K562 (cell line): ENCODE measurements around the gene BLID. TPM values are rescaled to one million over a fixed set of nuclear protein-coding genes. Genes with fewer than 3 reads are reported as not detected.

ENCODE experiments used
- ATAC-seq: fragments of 200-7000 bp; cut with Tn5 transposase; 3 replicates; pipeline ENCODE4 v1.9.1; 2020; ENCODE audit warnings: moderate library complexity
- BruUV-seq: library from RNA; stranded (reverse); fragments of 400-500 nt; replicated peaks from 2 replicates; lab custom pipeline; 2021; lab: Mats Ljungman, UMichigan
- CTCF ChIA-PET: fragments of 300-600 bp; formaldehyde crosslinking; extraction: SDS; loops from one replicate; lab custom pipeline; 2021; ENCODE audit warnings: low intra/inter-chr PET ratio; lab: Yijun Ruan, JAX
- POLR2A ChIA-PET: fragments of 300-600, 350-650 bp; sonication (Branson Sonifier 250); formaldehyde crosslinking; extraction: SDS; loops from one replicate; lab custom pipeline; 2021; ENCODE audit warnings: antibody characterized with exemption, inconsistent platforms; lab: Yijun Ruan, JAX
- DNase-seq, 4 experiments: peaks; one replicate each; pipeline versions ENCODE4 v3.0.0 to v3.0.0-alpha.2; 2011 to 2018; ENCODE audit warnings: low spot score in 3 of 4, mixed read lengths in 3 of 4; ENCODE audit errors: extremely low read depth in 1 of 4
- FAIRE-seq: peaks from 2 replicates; lab custom pipeline; 2011; peaks lifted over from hg19 to GRCh38; lab: Jason Lieb, UNC
- H2AFZ ChIP-seq: 2 replicates; pipeline ENCODE4 v1.6.0; 2011; ENCODE audit warnings: low read depth, low read length, control low read depth, inconsistent platforms
- H3K27ac ChIP-seq: fragments of 200-600 bp; 3 replicates; pipeline ENCODE4 v1.8.0; 2011; ENCODE audit warnings: low read depth, mild to moderate bottlenecking, control low read depth, inconsistent platforms, low read length, moderate library complexity, mixed read lengths; ENCODE audit errors: extremely low read depth
- H3K27me3 ChIP-seq, 2 experiments: fragments of 300-600 bp in 1 of 2; 2 replicates in 1 of 2; 3 replicates in 1 of 2; pipeline versions ENCODE4 v1.6.0 to v1.8.0; 2011; ENCODE audit warnings: inconsistent platforms in 2 of 2, low read length in 2 of 2, mild to moderate bottlenecking in 1 of 2, mixed read lengths in 1 of 2, moderate library complexity in 1 of 2; ENCODE audit not compliant: control insufficient read depth in 2 of 2, insufficient read depth in 2 of 2
- H3K36me3 ChIP-seq: fragments of 300-600 bp; 3 replicates; pipeline ENCODE4 v1.8.0; 2011; ENCODE audit warnings: mild to moderate bottlenecking, low read length, inconsistent platforms; ENCODE audit not compliant: control insufficient read depth, insufficient read depth
- H3K4me1 ChIP-seq, 2 experiments: fragments of 200-600 bp in 1 of 2; replicated peaks in 1 of 2; 2 replicates in 1 of 2; 3 replicates in 1 of 2; pipeline versions ENCODE4 v1.5.1 to v1.8.0; 2011; ENCODE audit warnings: inconsistent platforms in 2 of 2, low read length in 2 of 2, mild to moderate bottlenecking in 1 of 2, mixed read lengths in 1 of 2, moderate library complexity in 1 of 2; ENCODE audit not compliant: control insufficient read depth in 2 of 2, insufficient read depth in 2 of 2
- H3K4me2 ChIP-seq: 2 replicates; pipeline ENCODE4 v1.6.1; 2011; ENCODE audit warnings: low read length, control low read depth, inconsistent platforms, mixed read lengths; ENCODE audit not compliant: insufficient read depth
- H3K4me3 ChIP-seq: fragments of 200-600 bp; sonication (generic), shearing (Covaris generic); 2 replicates; pipeline ENCODE4 v1.5.1; 2016; ENCODE audit warnings: control low read depth, inconsistent platforms
- H3K79me2 ChIP-seq: fragments of 200-600 bp; 3 replicates; pipeline ENCODE4 v1.8.0; 2011; ENCODE audit warnings: low read length, inconsistent platforms; ENCODE audit not compliant: control insufficient read depth, insufficient read depth
- H3K9ac ChIP-seq, 2 experiments: 2 replicates each; pipeline versions ENCODE4 v1.6.0 to v1.6.1; 2011; ENCODE audit warnings: low read depth in 2 of 2, low read length in 2 of 2, control low read depth in 1 of 2, inconsistent platforms in 1 of 2, mild to moderate bottlenecking in 1 of 2, mixed read lengths in 1 of 2; ENCODE audit not compliant: insufficient read depth in 1 of 2
- H3K9me1 ChIP-seq: one replicate; pipeline ENCODE4 v1.6.0; 2011; ENCODE audit warnings: inconsistent platforms, mild to moderate bottlenecking, low read length, moderate library complexity; ENCODE audit not compliant: control insufficient read depth, insufficient read depth
- H3K9me3 ChIP-seq: replicated peaks from 2 replicates; pipeline ENCODE4 v1.5.1; 2011; ENCODE audit warnings: low read depth, low read length, inconsistent platforms; ENCODE audit not compliant: control insufficient read depth, insufficient read depth
- H4K20me1 ChIP-seq: replicated peaks from 2 replicates; pipeline ENCODE4 v1.6.1; 2011; ENCODE audit warnings: low read length, inconsistent platforms, mixed read lengths; ENCODE audit not compliant: control insufficient read depth, insufficient read depth
- IFI16 ChIP-seq: fragments of 250-450 bp; sonication (Bioruptor Pico); IDR thresholded peaks from 2 replicates; pipeline ENCODE4 v2.1.2; 2022; ENCODE audit warnings: mild to moderate bottlenecking, inconsistent platforms
- U2AF1 ChIP-seq: fragments of 200-400 bp; formaldehyde crosslinking; optimal IDR thresholded peaks from 2 replicates; pipeline ENCODE3; 2017; ENCODE audit warnings: mild to moderate bottlenecking, low read depth, low read length, moderate library complexity
- WGBS: fragments of 100-300 bp; shearing (Covaris generic); methylation state at CpG from one replicate; pipeline ENCODE4 v1.1.6; 2016; ENCODE audit warnings: low coverage, mixed read lengths; ENCODE audit not compliant: insufficient coverage; ENCODE audit errors: missing lambda C conversion rate; 5-methylcytosine and 5-hydroxymethylcytosine counted together
- in situ Hi-C: fragments of 300-500 bp; cut with MboI; formaldehyde crosslinking; loops from 4 replicates; pipeline ENCODE4 v1.15.0; 2018; ENCODE audit warnings: inconsistent platforms, mixed read lengths
- intact Hi-C: fragments of 100-400 bp; cut with micrococcal nuclease; formaldehyde crosslinking; loops from 2 replicates; pipeline ENCODE4 v1.14.2; 2022
- polyA plus RNA-seq, 8 experiments: library from polyadenylated mRNA; depleted of rRNA in 4 of 8; stranded (reverse) in 5 of 8; unstranded in 3 of 8; fragments of >200 nt; fragmentation: Nextera tagmentation in 2 of 8; fragmentation: Illumina TruSeq in 1 of 8; extraction: Ambion mirVana in 2 of 8; extraction: Trizol in 1 of 8; gene quantifications; 2 replicates each; pipeline versions ENCODE4 v1.2.1 to v1.2.3, GENCODE V29; 2011 to 2014; ENCODE audit warnings: inconsistent platforms in 1 of 8, missing spikeins in 1 of 8
- total RNA-seq, 7 experiments: library from RNA; depleted of rRNA in 6 of 7; stranded (reverse); fragments of >200 nt in 6 of 7; fragmentation: Illumina TruSeq in 2 of 7; extraction: Trizol in 2 of 7; gene quantifications; 2 replicates each; pipeline versions ENCODE4 v1.2.1 to v1.2.3, GENCODE V29; 2011 to 2021; ENCODE audit warnings: low replicate concordance in 1 of 7
- TF ChIP-seq, protein P1 (sequence below), 3 experiments: IDR thresholded peaks in 2 of 3; conservative IDR thresholded peaks in 1 of 3; 2 replicates each; pipeline ENCODE4 v1.5.1; 2011 to 2012; ENCODE audit warnings: low read length in 3 of 3, mild to moderate bottlenecking in 3 of 3, control low read depth in 2 of 3, improper control_type of control experiment in 1 of 3, inconsistent platforms in 1 of 3, low read depth in 1 of 3, mixed read lengths in 1 of 3, moderate library complexity in 1 of 3; ENCODE audit not compliant: insufficient read depth in 2 of 3

BLID gene
- total and polyA plus RNA-seq, 9 of the 15 experiments (the other 6 are each of a cell fraction or from before 2014, with no cell fraction given) = not detected

DNA sequence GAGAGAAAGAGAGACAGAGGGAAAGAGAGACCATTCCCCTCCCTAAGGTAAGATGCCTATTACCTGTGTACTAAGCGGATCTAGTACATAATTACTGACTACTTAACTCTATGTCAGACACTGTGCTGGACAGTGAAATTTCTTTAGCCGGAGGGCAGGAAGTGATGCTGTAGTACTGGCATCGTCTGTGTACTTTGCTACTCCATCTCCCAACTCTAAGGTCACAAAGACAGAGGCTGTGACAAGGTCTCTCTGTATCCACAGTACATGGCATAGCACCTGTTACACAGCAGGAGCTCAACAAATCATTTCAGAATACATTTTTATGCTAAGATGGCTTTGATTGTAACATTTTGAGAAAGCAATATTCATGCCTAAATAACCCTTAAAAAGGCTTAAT, 9.0 kb downstream of the BLID start (continued):
- TF ChIP-seq, protein P1, sequence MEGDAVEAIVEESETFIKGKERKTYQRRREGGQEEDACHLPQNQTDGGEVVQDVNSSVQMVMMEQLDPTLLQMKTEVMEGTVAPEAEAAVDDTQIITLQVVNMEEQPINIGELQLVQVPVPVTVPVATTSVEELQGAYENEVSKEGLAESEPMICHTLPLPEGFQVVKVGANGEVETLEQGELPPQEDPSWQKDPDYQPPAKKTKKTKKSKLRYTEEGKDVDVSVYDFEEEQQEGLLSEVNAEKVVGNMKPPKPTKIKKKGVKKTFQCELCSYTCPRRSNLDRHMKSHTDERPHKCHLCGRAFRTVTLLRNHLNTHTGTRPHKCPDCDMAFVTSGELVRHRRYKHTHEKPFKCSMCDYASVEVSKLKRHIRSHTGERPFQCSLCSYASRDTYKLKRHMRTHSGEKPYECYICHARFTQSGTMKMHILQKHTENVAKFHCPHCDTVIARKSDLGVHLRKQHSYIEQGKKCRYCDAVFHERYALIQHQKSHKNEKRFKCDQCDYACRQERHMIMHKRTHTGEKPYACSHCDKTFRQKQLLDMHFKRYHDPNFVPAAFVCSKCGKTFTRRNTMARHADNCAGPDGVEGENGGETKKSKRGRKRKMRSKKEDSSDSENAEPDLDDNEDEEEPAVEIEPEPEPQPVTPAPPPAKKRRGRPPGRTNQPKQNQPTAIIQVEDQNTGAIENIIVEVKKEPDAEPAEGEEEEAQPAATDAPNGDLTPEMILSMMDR (IDR thresholded peaks at IDR 0.05 in 2 of 3, conservative IDR thresholded peaks at IDR 0.05 in 1 of 3; ENCODE audit: insufficient read depth in 2 of 3, low read depth in 1 of 3, low read length in 3 of 3) = no peak
- TF ChIP-seq, all 486 proteins: peak for 0

DNA sequence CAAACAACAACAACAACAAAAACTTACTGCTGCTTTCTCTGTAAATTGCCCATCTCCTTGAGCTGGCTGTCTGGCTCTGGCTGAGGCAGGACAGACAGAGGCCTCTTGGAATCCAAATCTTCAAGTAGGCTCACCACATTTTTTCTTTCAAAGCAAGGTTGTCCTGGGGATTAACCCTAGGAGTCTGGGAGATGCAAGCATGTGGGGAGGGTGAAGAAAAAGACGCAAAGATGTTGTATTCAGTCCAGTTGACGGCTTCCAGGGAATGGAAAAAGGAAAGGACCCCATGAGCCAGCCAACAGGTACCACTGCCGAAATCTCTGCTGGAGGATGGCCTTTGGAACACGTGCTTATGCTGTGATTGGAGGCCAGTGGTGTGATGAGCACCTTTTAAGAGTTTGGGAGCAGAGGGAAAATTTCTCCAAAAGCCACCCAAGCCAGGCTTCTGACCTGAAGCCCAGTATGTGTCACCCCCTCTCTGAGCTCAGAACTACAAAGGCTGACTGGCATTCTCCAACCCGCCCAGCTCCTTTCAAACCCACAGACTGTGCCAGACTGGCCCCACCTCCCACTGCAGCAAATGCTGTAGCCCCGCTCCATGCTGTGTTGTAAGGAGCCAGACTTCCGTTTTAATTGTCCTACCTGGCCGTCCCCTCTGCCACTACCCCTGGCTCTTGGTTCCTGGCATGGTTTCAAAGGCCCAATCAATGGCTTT, 10.8 kb downstream of the BLID start:
- Histone ChIP-seq H3K4me1 (no peaks in the 10 kb centered on the region), H3K36me3 (no peaks in the 10 kb centered on the region), H4K20me1 (no peaks in the 10 kb centered on the region), H3K9me1 (no peaks in the 10 kb centered on the region), H3K27ac (no peak overlapping the region), H3K4me3 (no peak overlapping the region), H3K9me3 (no peaks in the 10 kb centered on the region), H3K4me2 (no peak overlapping the region), H3K9ac (no peak overlapping the region), H3K79me2 (no peaks in the 10 kb centered on the region), H2AFZ (no peak overlapping the region), H3K27me3 (no peaks in the 10 kb centered on the region)
- no peak for FAIRE-seq
- WGBS = 0% methylated on average over 8 of the region's 8 CpGs
- BruUV-seq = no TSS peak
- no peak for ATAC-seq
- ChIA-PET CTCF (no interaction called here), POLR2A (no interaction called here)
- in situ Hi-C loops = no loop called here
- TF ChIP-seq U2AF1 (no peak), IFI16 (no peak)
- intact Hi-C loops = no loop called here
- no peak for DNase-seq
